Endodermal cell (in vitro differentiated cells): Measurements from ENCODE around the gene WDR87. TPM values are rescaled to one million over a fixed set of nuclear protein-coding genes. Genes with fewer than 3 reads are reported as not detected.

Experiments
- DNase-seq: peaks from one replicate; pipeline ENCODE4 v3.0.0-alpha.2; 2017
- H3K27ac ChIP-seq: 2 replicates; pipeline ENCODE4 v1.5.1; 2013; ENCODE audit warnings: mild to moderate bottlenecking, low read depth, low read length, moderate library complexity
- H3K27me3 ChIP-seq: 2 replicates; pipeline ENCODE4 v1.6.1; 2013; ENCODE audit warnings: mild to moderate bottlenecking, low read length, moderate library complexity; ENCODE audit not compliant: insufficient read depth, control insufficient read depth, poor library complexity, severe bottlenecking
- H3K36me3 ChIP-seq: 2 replicates; pipeline ENCODE4 v1.7.0; 2013; ENCODE audit warnings: mild to moderate bottlenecking, low read length, moderate library complexity; ENCODE audit not compliant: control insufficient read depth, insufficient read depth
- H3K4me1 ChIP-seq: one replicate; pipeline ENCODE4 v1.7.0; 2013; ENCODE audit warnings: low read length; ENCODE audit not compliant: control insufficient read depth, insufficient read depth
- H3K4me3 ChIP-seq: 2 replicates; pipeline ENCODE4 v1.5.1; 2013; ENCODE audit warnings: mild to moderate bottlenecking, low read length, moderate library complexity
- H3K9ac ChIP-seq: 2 replicates; pipeline ENCODE4 v1.6.1; 2013; ENCODE audit warnings: mild to moderate bottlenecking, low read length, moderate library complexity; ENCODE audit not compliant: poor library complexity, severe bottlenecking; ENCODE audit errors: extremely low read depth
- H3K9me3 ChIP-seq: 2 replicates; pipeline ENCODE4 v1.6.1; 2013; ENCODE audit warnings: mild to moderate bottlenecking, low read length, moderate library complexity; ENCODE audit not compliant: control insufficient read depth
- H3K27ac Mint-ChIP-seq: 2 replicates; pipeline ENCODE4 v1.8.0; 2020; ENCODE audit warnings: mixed read lengths
- H3K27me3 Mint-ChIP-seq: 2 replicates; pipeline ENCODE4 v1.8.0; 2021; ENCODE audit warnings: mild to moderate bottlenecking, mixed read lengths; ENCODE audit not compliant: insufficient read depth
- H3K36me3 Mint-ChIP-seq: 2 replicates; pipeline ENCODE4 v1.8.0; 2020; ENCODE audit warnings: low read depth, mixed read lengths
- H3K4me1 Mint-ChIP-seq: 2 replicates; pipeline ENCODE4 v1.8.0; 2020; ENCODE audit warnings: mixed read lengths
- H3K4me3 Mint-ChIP-seq: 2 replicates; pipeline ENCODE4 v1.8.0; 2020; ENCODE audit warnings: mild to moderate bottlenecking, moderate library complexity, mixed read lengths
- H3K9me3 Mint-ChIP-seq: 2 replicates; pipeline ENCODE4 v1.8.0; 2020; ENCODE audit warnings: mild to moderate bottlenecking, mixed read lengths
- CTCF ChIP-seq: fragments of 200-600 bp; sonication (generic); conservative IDR thresholded peaks from 2 replicates; pipeline ENCODE4 v1.5.0; 2021; ENCODE audit warnings: antibody characterized with exemption, mild to moderate bottlenecking
- WGBS, 2 experiments: methylation state at CpG; one replicate each; pipeline versions ENCODE4 v1.1.5 to v1.1.7; 2013; ENCODE audit warnings: missing lambda C conversion rate in 2 of 2, mixed read lengths in 1 of 2; ENCODE audit not compliant: insufficient coverage in 1 of 2, insufficient read length in 1 of 2; 5-methylcytosine and 5-hydroxymethylcytosine counted together
- total RNA-seq, 2 donors: library from RNA; stranded (reverse); fragmentation: NEBNext Ultra II Directional in 1 of 2; extraction: Animal tissue kit (Norgen Biotek cat#: 25700) in 1 of 2; gene quantifications; 2 replicates in 1 of 2; 3 replicates in 1 of 2; pipeline ENCODE4 v1.2.1, GENCODE V29; 2021

The WDR87 gene
- total RNA-seq, 2 donors from 2014 or later: not detected

DNA sequence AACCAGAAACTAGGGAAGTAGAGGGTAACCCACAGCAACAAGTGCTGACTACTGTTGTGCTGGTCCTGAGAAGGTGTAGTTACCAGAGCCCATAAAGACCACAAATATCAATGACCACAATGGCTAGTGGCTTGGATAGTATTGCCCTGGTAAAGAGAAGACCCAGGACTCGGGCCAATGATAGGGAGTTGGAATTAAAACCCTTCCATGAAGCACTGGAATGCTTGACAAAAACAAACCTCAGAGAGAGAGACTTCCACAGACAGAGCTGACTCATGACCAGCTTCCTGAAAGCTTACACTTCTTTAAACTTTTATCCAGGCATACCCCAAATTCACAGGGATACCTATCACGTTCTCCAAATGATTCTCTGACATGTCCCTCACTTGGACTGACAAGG is 60.5 kb downstream of the WDR87 start:
- DNase-seq: no peak

More for the DNA sequence above, 60.5 kb downstream of the WDR87 start:
- Mint-ChIP-seq H3K4me1 (no peaks in the 10 kb centered on the region), H3K27me3 (no peaks in the 10 kb centered on the region), H3K36me3 (no peaks in the 10 kb centered on the region), H3K4me3 (no peak overlapping the region), H3K9me3 (peaks cover 11% of the 10 kb centered on the region), H3K27ac (no peak overlapping the region)
- 55 to 74% methylated on average over 2 of the region's 2 CpGs for WGBS, 2 experiments
- Histone ChIP-seq H3K4me3 (no peak overlapping the region), H3K27me3 (no peaks in the 10 kb centered on the region), H3K4me1 (no peaks in the 10 kb centered on the region), H3K9me3 (no peaks in the 10 kb centered on the region), H3K9ac (no peak overlapping the region), H3K27ac (no peak overlapping the region), H3K36me3 (no peaks in the 10 kb centered on the region)
- TF ChIP-seq CTCF: no peak

Other genes starting within 250 kb of the WDR87 start
- gene ZNF607, start 186.8 kb downstream of the WDR87 start, total RNA-seq: 10 to 100 TPM; 21.6 to 24.0 TPM
- 10 to 100 TPM; 11.1 to 14.0 TPM for gene ZNF573, start 127.0 kb downstream of the WDR87 start, total RNA-seq
- gene SIPA1L3, start 614 bp upstream of the WDR87 start, total RNA-seq: 10 to 100 TPM; 42.8 to 48.2 TPM